TTC549 (cell line): ENCODE data around the gene HMBS.
"Not testable (repeated sequence)": the region's sequence is repeated elsewhere in the genome, so short reads cannot be mapped to it uniquely, and the experiment has no call there.

ENCODE experiments used
- FAIRE-seq: peaks from 2 replicates; lab custom pipeline; 2012; peaks lifted over from hg19 to GRCh38; lab: Jason Lieb, UNC

Gene HMBS

DNA sequence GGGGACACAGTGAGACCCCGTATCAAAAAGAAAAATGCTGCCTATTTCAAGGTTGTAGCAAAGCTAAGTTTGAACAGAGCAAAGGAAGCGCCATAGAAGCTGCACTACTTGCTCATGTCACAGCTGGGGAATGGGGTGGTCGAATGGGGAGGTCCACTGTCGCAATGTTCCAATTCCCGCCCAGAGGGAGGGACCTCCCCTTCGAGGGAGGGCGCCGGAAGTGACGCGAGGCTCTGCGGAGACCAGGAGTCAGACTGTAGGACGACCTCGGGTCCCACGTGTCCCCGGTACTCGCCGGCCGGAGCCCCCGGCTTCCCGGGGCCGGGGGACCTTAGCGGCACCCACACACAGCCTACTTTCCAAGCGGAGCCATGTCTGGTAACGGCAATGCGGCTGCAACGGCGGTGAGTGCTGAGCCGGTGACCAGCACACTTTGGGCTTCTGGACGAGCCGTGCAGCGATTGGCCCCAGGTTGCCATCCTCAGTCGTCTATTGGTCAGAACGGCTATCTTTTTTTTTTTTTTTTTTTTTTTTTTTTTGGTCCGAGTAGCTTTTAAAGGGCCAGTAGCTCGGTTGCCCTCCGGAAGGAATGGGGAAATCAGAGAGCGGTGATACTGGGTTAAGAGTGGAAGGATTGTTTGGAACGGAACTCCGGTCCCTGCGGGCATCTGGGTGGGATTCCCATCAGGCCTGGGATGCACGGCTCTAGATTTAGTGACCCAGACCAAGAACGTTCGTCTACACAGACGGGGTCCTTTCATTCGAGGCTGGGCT, at the start of gene HMBS:
Gene HMBS, plus strand, starts transcription at position 219 of the 774 bp plus-strand sequence. Its CDS starts 153 bp downstream, at position 372.
- peak; percentile 68 for FAIRE-seq

GRCh38 chr11:119038884-119039283, 45.8 kb upstream of the HMBS start:
- FAIRE-seq: no peak

DNA sequence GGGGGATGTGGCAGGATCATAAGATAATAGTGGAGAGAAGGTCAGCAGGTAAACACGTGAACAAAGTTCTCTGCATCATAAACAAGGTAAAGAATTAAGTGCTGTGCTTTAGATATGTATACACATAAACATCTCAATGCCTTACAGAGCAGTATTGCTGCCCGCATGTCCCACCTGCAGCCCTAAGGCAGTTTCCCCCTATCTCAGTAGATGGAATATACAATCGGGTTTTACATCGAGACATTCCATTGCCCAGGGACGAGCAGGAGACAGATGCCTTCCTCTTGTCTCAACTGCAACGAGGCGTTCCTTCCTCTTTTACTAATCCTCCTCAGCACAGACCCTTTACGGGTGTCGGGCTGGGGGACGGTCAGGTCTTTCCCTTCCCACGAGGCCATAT, 45.2 kb upstream of the HMBS start:
- FAIRE-seq: not testable (repeated sequence)

DNA sequence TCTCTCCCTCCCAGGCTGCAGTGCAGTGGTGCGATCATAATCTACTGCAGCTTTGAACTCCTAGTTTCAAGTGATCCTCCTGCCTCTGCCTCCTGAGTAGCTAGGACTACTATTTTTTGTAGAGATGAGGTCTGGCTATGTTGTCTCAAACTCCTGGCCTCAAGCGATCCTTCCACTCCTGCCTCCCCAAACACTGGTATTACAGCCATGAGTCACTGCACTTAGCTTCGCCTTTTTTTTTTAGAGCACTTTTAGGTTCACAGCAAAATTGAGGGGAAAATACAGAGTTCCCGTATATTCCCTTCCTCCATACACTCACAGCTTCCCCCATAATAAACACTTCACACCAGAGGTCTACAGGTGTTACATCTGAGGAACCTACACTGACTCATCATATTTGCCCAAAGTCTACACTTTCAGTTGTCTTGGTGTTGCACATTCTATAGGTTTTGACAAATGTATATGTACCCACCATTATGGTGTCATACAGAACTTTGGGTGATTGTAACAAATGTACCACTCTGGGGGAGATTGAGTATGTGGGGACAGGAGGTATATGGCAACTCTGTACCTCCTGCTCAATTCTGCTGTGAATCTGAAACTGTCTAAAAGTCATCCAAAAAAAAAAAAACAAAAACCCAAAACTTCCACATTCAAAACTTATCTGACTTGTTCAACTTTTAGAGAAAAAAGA, 42.7 kb upstream of the HMBS start:
- FAIRE-seq: no peak

- FAIRE-seq: no peak
These were observed 41.8 kb upstream of the HMBS start for GRCh38 chr11:119042927-119043326.

- FAIRE-seq: no peak
These were observed 40.0 kb upstream of the HMBS start for GRCh38 chr11:119044708-119045107.

DNA sequence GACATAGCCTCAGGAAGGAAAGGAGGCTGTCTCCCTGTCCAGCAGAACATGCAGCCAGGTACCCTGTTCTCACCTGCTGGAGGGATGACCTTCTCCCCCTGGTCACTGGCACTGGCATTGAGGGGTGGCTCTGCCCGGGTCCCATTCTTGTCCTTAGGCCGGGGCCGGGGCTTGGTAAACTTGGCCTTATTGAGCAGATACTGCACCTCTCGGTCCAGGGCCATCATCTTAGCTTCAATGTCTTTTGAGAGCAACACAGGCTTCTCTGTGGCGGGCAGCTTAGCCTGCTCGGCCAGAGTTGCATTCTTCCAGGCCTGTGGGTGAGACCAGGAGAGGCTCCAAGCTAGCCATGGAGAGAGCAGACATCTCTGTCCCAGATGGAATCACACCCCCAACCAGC, 38.2 kb upstream of the HMBS start:
- no peak for FAIRE-seq

- FAIRE-seq: no peak
These were observed 37.5 kb upstream of the HMBS start for GRCh38 chr11:119047205-119047604.

DNA sequence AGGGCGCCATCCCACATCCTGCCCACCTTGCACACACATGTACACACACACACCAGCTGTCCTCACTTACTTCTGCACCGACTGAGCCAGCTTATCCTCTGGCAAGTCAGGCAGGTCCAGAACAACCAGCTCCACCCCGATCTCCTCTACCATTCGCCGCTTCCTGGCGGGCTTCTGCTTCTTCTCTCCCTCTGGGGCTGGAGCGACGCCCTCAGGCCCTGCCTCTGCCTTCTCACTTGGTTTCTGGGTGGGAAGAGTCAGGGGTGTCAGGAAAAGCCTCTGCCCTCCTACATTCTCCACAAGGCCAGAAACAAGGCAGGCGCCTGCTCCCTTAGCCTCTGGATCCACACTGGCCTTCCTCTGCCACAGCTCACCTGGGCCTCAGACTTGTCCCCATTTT, 36.0 kb upstream of the HMBS start:
- FAIRE-seq: no peak

- no peak for FAIRE-seq
These were observed 35.6 kb upstream of the HMBS start for GRCh38 chr11:119049081-119049480.

GRCh38 chr11:119051440-119052162, 33.1 kb upstream of the HMBS start:
- no peak for FAIRE-seq

GRCh38 chr11:119052163-119052814, 32.4 kb upstream of the HMBS start:
- FAIRE-seq: no peak

DNA sequence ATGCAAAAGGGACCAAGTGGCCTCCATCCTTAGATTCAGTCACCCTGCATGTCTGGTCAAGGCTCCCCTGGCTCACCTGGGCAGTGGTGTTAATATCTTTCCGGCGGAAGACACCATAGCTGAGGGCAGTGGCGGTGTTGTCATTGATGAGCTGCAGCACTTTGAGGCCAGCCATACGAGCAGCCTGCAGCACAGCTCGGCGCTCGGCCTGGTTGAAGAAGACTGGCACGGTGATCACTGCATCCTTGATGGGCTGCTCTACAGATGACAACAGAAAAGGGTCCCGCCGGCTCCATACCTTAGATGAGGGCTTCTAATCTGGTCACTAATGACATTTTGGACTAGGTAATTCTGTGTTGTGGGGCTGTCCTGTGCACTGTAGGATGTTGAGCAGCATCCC, 30.3 kb upstream of the HMBS start:
- FAIRE-seq: no peak

DNA sequence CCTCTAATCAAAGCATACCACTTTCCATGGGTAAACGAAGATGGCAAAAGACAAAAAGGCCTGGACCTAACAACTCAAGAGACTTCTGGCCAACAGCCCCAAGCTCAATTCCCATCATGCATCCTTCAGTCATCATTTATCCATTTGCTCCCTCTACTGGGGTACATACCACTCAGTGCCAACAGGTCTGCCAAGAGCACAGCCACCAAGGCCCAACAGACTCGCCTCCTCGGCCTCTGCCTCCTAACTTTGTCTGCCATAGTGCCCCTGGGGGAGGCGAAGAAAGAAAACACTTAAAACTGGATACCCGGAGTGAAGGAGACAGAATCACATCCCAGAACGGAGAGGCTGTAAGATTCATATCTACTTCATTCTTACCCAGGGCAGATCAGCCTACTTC, 28.8 kb upstream of the HMBS start:
- no peak for FAIRE-seq

DNA sequence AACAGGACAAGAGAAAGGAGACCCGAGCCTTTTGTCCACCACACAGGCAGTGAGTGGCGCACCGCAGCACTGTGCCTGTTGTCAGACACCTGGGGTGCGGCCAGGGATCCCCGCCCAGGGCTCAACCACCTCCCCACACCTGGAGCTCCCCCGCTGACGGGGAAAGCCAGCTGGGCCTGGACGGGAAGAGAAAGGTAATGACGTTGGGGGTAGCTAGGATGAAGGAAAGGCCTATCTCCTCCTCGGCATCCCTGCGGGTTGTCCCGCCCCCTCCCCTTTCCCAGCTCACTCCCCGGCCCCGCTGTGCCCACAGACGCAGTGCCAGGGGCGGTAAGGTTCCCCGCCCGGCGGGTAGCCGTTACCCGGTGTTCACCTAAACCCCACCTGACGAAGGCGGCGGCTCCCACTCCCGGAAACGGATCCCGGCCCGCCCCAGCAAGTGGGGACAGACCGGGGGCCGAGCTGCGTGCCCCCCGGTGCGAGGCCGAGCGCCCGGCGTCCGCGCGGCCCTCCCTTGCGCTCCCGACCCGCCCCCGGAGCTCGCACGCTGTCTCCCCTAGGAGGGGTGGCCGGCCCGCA, 28.2 kb upstream of the HMBS start:
- no peak for FAIRE-seq

DNA sequence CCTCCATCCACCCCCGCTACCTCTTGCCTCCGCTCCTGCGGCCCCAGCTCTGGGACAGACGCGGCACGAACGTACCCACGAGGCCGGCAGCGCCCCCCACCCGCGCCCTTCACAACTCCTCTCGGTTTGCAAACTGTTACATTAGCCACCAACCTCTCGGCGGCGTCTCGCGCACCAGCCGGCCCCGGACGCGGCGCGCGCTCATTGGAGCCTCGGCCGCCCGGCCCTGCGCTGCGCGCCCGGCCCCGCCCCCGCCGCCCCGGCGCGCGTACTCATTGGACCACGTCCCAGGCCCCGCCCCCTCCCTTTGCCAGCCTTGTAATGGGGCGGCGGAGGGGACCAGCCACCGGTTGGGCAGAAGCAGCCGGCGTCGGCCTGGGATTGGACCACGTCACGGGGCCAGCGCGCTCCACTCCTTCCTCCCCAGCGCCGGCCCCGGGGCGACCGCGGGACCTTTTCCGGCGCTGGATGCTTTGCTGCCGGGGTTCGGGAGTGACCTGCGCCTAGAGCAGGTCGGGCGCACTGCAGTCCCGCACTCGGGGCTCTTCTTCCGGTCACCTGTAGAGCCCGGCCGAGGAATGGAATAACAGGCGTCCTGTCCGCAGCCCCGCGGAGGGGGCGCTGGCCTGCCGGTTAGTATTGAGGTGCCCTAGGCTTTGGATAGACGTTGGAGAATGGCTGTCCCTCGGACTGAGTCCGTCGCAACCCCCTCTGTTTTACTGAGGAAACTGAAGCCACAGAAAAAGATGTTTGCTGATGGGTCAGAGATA, 27.5 kb upstream of the HMBS start, which contains the start of gene HYOU1:
Gene HYOU1, minus strand, starts transcription at position 206 of the 770 bp plus-strand sequence. CDS start 1,045 bp downstream, outside the sequence.
- no peak for FAIRE-seq

GRCh38 chr11:119059128-119059527, 25.6 kb upstream of the HMBS start:
- FAIRE-seq: not testable (repeated sequence)

DNA sequence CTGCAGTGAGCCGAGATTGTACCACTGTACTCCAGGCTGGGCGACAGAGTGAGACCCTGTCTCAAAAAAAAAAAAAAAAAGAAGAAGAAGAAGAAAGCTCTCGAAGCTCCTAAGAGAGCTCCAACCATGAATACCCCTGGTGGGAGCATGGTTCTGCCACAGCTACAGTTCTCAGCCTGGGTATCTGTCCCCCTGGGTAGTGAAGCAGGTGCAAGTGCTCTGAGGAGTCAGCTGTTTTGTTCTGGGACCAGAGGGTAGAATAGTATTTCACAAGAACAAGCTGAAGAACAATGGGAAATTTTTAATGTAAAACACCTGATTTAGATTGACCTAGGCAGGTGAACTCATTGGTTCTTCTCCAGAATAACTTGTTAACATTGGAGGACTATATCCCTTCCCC, 23.4 kb upstream of the HMBS start:
- no peak for FAIRE-seq

GRCh38 chr11:119062779-119063178, 21.9 kb upstream of the HMBS start:
- FAIRE-seq: no peak

GRCh38 chr11:119065369-119065768, 19.3 kb upstream of the HMBS start:
- no peak for FAIRE-seq
